ENCODE data around the gene FAM83E.

DNA sequence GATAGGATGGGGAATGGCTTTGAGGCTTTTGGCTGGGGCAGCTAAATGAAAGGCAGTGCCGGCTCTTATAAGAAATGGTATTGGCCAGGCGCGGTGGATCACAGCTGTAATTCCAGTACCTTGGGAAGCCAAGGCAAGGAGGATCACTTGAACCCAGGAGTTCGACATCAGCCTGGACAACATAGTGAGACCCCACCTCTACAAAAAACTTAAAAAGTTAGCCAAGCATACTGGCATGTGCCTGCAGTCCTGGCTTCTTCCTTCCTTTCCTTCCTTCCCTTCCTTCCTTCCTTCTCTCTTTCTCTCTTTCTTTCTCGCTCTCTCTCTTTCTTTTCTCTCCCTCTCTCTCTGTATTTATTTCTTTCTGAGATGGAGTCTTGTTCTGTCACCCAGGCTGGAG is 28.0 kb upstream of the FAM83E start:
- TF ChIP-seq, protein P1, sequence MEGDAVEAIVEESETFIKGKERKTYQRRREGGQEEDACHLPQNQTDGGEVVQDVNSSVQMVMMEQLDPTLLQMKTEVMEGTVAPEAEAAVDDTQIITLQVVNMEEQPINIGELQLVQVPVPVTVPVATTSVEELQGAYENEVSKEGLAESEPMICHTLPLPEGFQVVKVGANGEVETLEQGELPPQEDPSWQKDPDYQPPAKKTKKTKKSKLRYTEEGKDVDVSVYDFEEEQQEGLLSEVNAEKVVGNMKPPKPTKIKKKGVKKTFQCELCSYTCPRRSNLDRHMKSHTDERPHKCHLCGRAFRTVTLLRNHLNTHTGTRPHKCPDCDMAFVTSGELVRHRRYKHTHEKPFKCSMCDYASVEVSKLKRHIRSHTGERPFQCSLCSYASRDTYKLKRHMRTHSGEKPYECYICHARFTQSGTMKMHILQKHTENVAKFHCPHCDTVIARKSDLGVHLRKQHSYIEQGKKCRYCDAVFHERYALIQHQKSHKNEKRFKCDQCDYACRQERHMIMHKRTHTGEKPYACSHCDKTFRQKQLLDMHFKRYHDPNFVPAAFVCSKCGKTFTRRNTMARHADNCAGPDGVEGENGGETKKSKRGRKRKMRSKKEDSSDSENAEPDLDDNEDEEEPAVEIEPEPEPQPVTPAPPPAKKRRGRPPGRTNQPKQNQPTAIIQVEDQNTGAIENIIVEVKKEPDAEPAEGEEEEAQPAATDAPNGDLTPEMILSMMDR (conservative IDR thresholded peaks at IDR 0.05; ENCODE audit: low read length): no peak
- no peak for TF ChIP-seq EZH2phosphoT487 (IDR thresholded peaks at IDR 0.05; ENCODE audit: borderline replicate concordance, low read depth, low read length)

Measured in OCI-LY7 (cell line).